Panc1 (cell line): ENCODE data around the gene DCBLD1.

Experiments used
- CTCF ChIP-seq: fragments of 450-650 bp; IDR thresholded peaks from 2 replicates; pipeline ENCODE4 v1.5.1; 2017; ENCODE audit warnings: mild to moderate bottlenecking
- POLR2AphosphoS5 ChIP-seq: IDR thresholded peaks from 2 replicates; pipeline ENCODE4 v1.6.1; 2012; ENCODE audit warnings: mild to moderate bottlenecking, low read depth, low read length, moderate library complexity
- REST ChIP-seq, 2 experiments: IDR thresholded peaks; 2 replicates each; pipeline ENCODE4 v1.6.1; 2011 to 2012; ENCODE audit warnings: low read depth in 2 of 2, control low read depth in 1 of 2, low read length in 1 of 2, mild to moderate bottlenecking in 1 of 2, moderate library complexity in 1 of 2; ENCODE audit not compliant: insufficient read depth in 1 of 2
- SIN3A ChIP-seq: IDR thresholded peaks from 2 replicates; pipeline ENCODE4 v1.6.1; 2012; ENCODE audit warnings: low read depth, mild to moderate bottlenecking, low read length, moderate library complexity, borderline replicate concordance; ENCODE audit not compliant: insufficient read depth
- TCF7L2 ChIP-seq: IDR thresholded peaks from 2 replicates; pipeline ENCODE4 v1.6.1; 2011; ENCODE audit warnings: mild to moderate bottlenecking, low read depth, low read length, inconsistent platforms

- TF ChIP-seq CTCF (no peak), REST (IDR thresholded peaks at IDR 0.05; ENCODE audit: insufficient read depth in 1 of 2, low read depth in 2 of 2, low read length in 1 of 2) (no peak), POLR2AphosphoS5 (no peak), TCF7L2 (no peak), SIN3A (no peak)
Observed at GRCh38 chr6:117480651-117481050, 1.8 kb upstream of the DCBLD1 start.
